ENCODE results near the gene HAS3. TPM values are rescaled to one million over a fixed set of nuclear protein-coding genes. Genes with fewer than 3 reads are reported as not detected.

The HAS3 gene
- total RNA-seq, 1 donor from 2014 or later: 3.7 TPM

GRCh38 chr16:69127966-69128510 is 22.6 kb downstream of the HAS3 start:
- Mint-ChIP-seq H3K4me1 (ENCODE audit: unreplicated experiment) (peaks cover 22% of the 10 kb centered on the region), H3K36me3 (peaks cover 9% of the 10 kb centered on the region), H3K9me3 (peaks cover 4% of the 10 kb centered on the region), H3K27me3 (no peaks in the 10 kb centered on the region), H3K4me3 (no peak overlapping the region), H3K27ac (no peak overlapping the region)
- no peak for DNase-seq (ENCODE audit: extremely low spot score, unreplicated experiment)
- TF ChIP-seq CTCF (conservative IDR thresholded peaks at IDR 0.05): no peak

- H3K4me1 Mint-ChIP-seq (ENCODE audit: unreplicated experiment): peaks cover 33% of the 10 kb centered on the region
- DNase-seq (ENCODE audit: extremely low spot score, unreplicated experiment): no peak
- TF ChIP-seq CTCF (conservative IDR thresholded peaks at IDR 0.05): no peak
- H3K9me3 Mint-ChIP-seq: peaks cover 4% of the 10 kb centered on the region
- H3K36me3 Mint-ChIP-seq: peaks cover 9% of the 10 kb centered on the region
- peak overlapping the region; percentile 97 for H3K4me3 Mint-ChIP-seq
- peak overlapping the region; percentile 95 for H3K27ac Mint-ChIP-seq
- H3K27me3 Mint-ChIP-seq: no peaks in the 10 kb centered on the region
Observed at GRCh38 chr16:69130461-69130860, 25.0 kb downstream of the HAS3 start.

- H3K27ac Mint-ChIP-seq: peak overlapping the region; percentile 95
- H3K9me3 Mint-ChIP-seq: peaks cover 4% of the 10 kb centered on the region
- H3K4me1 Mint-ChIP-seq (ENCODE audit: unreplicated experiment): peaks cover 33% of the 10 kb centered on the region
- no peaks in the 10 kb centered on the region for H3K27me3 Mint-ChIP-seq
- DNase-seq (ENCODE audit: extremely low spot score, unreplicated experiment): no peak
- no peak for TF ChIP-seq CTCF (conservative IDR thresholded peaks at IDR 0.05)
- peak overlapping the region; percentile 97 for H3K4me3 Mint-ChIP-seq
- peaks cover 9% of the 10 kb centered on the region for H3K36me3 Mint-ChIP-seq
Observed at GRCh38 chr16:69131167-69131838, 25.9 kb downstream of the HAS3 start.

GRCh38 chr16:69131839-69132423 is 26.5 kb downstream of the HAS3 start:
- TF ChIP-seq CTCF (conservative IDR thresholded peaks at IDR 0.05): no peak
- Mint-ChIP-seq H3K27ac (peak overlapping the region; percentile 95), H3K27me3 (no peaks in the 10 kb centered on the region), H3K4me1 (ENCODE audit: unreplicated experiment) (peaks cover 33% of the 10 kb centered on the region), H3K36me3 (peaks cover 9% of the 10 kb centered on the region), H3K4me3 (peak overlapping the region; percentile 97), H3K9me3 (peaks cover 4% of the 10 kb centered on the region)
- peak; percentile 89 for DNase-seq (ENCODE audit: extremely low spot score, unreplicated experiment)

GRCh38 chr16:69132424-69133252 is 27.2 kb downstream of the HAS3 start, which contains the start of the genes CHTF8 and UTP4:
Gene CHTF8, minus strand, starts transcription at chr16:69132588. Its CDS starts 11,130 bp downstream, at chr16:69121458.
Gene UTP4, plus strand, starts transcription at chr16:69132649. Its CDS starts 811 bp downstream, at chr16:69133460.
- Mint-ChIP-seq H3K27ac (peak within 1 kb of the TSS; percentile 95), H3K27me3 (no peaks in the 10 kb centered on the region), H3K9me3 (no peaks in the 10 kb centered on the region), H3K4me1 (ENCODE audit: unreplicated experiment) (peaks cover 29% of the 10 kb centered on the region), H3K36me3 (peaks cover 7% of the 10 kb centered on the region), H3K4me3 (peak within 1 kb of the TSS; percentile 97)
- DNase-seq (ENCODE audit: extremely low spot score, unreplicated experiment): peak; percentile 91
- TF ChIP-seq CTCF (conservative IDR thresholded peaks at IDR 0.05): no peak
